ENCODE data around the gene OXNAD1. TPM values are rescaled to one million over a fixed set of nuclear protein-coding genes. Genes with fewer than 3 reads are reported as not detected.

Gene OXNAD1
- total RNA-seq, 2 donors from 2014 or later = 23.4 to 26.2 TPM

GRCh38 chr3:16349986-16350596 lies 85.1 kb downstream of the OXNAD1 start:
- H3K4me3 ChIP-seq = no peak overlapping the region
- intact Hi-C loops (cut with DNase I) = no loop called here
- H3K9me3 ChIP-seq = no peaks in the 10 kb centered on the region
- H3K9ac ChIP-seq (ENCODE audit: low read depth in 2 of 2, low read length in 2 of 2) = no peak overlapping the region
- H3K4me1 ChIP-seq = no peaks in the 10 kb centered on the region
- TF ChIP-seq, protein P1, sequence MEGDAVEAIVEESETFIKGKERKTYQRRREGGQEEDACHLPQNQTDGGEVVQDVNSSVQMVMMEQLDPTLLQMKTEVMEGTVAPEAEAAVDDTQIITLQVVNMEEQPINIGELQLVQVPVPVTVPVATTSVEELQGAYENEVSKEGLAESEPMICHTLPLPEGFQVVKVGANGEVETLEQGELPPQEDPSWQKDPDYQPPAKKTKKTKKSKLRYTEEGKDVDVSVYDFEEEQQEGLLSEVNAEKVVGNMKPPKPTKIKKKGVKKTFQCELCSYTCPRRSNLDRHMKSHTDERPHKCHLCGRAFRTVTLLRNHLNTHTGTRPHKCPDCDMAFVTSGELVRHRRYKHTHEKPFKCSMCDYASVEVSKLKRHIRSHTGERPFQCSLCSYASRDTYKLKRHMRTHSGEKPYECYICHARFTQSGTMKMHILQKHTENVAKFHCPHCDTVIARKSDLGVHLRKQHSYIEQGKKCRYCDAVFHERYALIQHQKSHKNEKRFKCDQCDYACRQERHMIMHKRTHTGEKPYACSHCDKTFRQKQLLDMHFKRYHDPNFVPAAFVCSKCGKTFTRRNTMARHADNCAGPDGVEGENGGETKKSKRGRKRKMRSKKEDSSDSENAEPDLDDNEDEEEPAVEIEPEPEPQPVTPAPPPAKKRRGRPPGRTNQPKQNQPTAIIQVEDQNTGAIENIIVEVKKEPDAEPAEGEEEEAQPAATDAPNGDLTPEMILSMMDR (IDR thresholded peaks at IDR 0.05) = no peak
- no peaks in the 10 kb centered on the region for H3K27me3 ChIP-seq
- H3K36me3 ChIP-seq = no peaks in the 10 kb centered on the region
- no peak overlapping the region for H3K27ac ChIP-seq
- no peak for DNase-seq

GRCh38 chr3:16350597-16351318 lies 85.7 kb downstream of the OXNAD1 start:
- Histone ChIP-seq H3K4me1 (no peaks in the 10 kb centered on the region), H3K4me3 (no peak overlapping the region), H3K36me3 (no peaks in the 10 kb centered on the region), H3K9me3 (no peaks in the 10 kb centered on the region), H3K27me3 (no peaks in the 10 kb centered on the region), H3K9ac (ENCODE audit: low read depth in 2 of 2, low read length in 2 of 2) (no peak overlapping the region), H3K27ac (no peak overlapping the region)
- TF ChIP-seq, protein P1 (IDR thresholded peaks at IDR 0.05) = no peak
- intact Hi-C loops (cut with DNase I) = no loop called here
- DNase-seq = no peak

GRCh38 chr3:16352428-16352827 lies 87.4 kb downstream of the OXNAD1 start:
- Histone ChIP-seq H3K27me3 (no peaks in the 10 kb centered on the region), H3K9ac (ENCODE audit: low read depth in 2 of 2, low read length in 2 of 2) (no peak overlapping the region), H3K9me3 (no peaks in the 10 kb centered on the region), H3K36me3 (no peaks in the 10 kb centered on the region), H3K4me3 (no peak overlapping the region), H3K4me1 (no peaks in the 10 kb centered on the region), H3K27ac (no peak overlapping the region)
- intact Hi-C loops (cut with DNase I) = no loop called here
- no peak for DNase-seq
- TF ChIP-seq, protein P1 (IDR thresholded peaks at IDR 0.05) = no peak

DNA sequence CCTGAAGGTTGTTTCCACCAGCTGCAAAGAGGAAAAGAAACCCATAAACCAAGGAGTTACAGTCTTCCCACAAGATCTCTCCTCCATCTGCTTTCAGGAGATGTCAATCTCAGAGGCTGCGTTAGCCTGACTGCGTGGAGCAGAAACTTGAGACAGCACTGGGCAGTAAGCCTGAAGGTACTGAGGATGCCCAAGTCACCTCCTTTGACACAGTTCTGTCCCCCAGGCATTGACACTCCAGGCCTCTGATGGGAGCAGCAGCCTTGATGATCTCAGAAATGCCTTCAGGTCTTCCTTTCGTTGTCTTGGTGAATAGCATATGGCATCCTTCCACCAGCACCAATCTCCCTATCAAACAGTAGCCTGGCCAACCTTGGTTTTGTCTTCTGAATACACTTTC lies 89.3 kb downstream of the OXNAD1 start:
- H3K4me3 ChIP-seq = no peak overlapping the region
- H3K36me3 ChIP-seq = no peaks in the 10 kb centered on the region
- no peaks in the 10 kb centered on the region for H3K9me3 ChIP-seq
- H3K9ac ChIP-seq (ENCODE audit: low read depth in 2 of 2, low read length in 2 of 2) = no peak overlapping the region
- H3K27ac ChIP-seq = no peak overlapping the region
- TF ChIP-seq, protein P1 (IDR thresholded peaks at IDR 0.05) = no peak
- H3K27me3 ChIP-seq = no peaks in the 10 kb centered on the region
- no peaks in the 10 kb centered on the region for H3K4me1 ChIP-seq
- intact Hi-C loops (cut with DNase I) = no loop called here
- DNase-seq = no peak

Other genes starting within 250 kb of the OXNAD1 start
- gene GALNT15, start 90.5 kb upstream of the OXNAD1 start, total RNA-seq = 1 to 10 TPM; 2.1 to 4.5 TPM
- gene DPH3, start 269 bp upstream of the OXNAD1 start, total RNA-seq = 10 to 100 TPM; 15.4 to 23.4 TPM
- gene RFTN1, start 248.5 kb downstream of the OXNAD1 start, total RNA-seq = 10 to 100 TPM in 1 of 2 donors, 1 to 10 TPM in 1; 4.0 to 10.2 TPM

Data from colonic mucosa (tissue), 4 donors.